ENCODE data around the gene SPACDR. TPM values are rescaled to one million over a fixed set of nuclear protein-coding genes. Genes with fewer than 3 reads are reported as not detected.

SPACDR gene
- total RNA-seq, 2 experiments from 2014 or later = 0.64 to 0.93 TPM

DNA sequence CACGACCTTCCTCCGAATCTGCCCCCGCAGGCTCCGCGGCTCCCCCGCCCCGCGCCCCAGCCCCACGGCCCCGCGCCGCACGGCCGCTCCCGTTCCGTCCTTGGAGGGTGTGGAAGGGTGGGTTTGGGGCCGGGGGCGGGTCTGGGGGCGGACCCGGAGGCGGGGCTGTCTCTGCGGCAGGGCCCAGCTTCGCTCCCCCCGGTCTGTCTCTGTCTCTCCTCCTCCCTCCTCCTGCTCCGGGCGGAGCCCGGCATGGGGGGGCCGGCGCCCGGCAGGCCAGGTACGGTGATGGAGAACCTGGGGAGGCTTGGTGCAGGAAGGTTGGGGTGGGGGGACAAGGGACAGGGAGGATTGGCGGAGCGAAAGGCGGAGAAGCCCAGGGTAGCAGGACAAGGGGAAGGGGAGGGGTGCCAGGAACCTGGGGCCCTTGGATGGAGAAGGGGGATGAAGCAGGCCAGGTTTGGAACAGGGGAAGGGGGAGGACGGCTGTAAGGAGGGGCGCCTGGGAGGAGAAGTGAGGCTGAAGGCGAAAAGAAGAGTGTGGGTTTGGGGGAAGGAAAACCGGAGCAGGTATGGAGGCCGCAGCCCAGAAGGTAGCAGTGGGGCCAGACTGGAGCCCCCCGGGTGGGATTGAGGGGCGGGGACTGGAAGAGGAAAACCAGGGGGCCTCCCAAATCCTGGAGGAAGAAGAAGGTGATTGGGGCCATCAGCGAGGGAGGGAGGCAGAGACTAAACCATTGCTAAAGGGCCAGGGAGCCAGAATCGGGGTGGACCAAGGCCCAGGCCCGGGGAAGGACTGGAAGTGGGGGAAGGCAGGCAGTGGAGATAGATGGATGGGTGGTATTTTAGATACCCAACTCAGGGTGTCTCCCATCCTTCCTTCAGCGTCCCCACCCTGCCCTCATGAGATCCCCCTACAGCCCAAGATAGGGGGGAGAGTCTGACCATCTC, 19.9 kb upstream of the SPACDR start, which contains the start of gene NYAP1:
Gene NYAP1, plus strand, starts transcription at position 206 of the 951 bp plus-strand sequence. CDS start 1,385 bp downstream, outside the sequence.
- H3K27me3 Mint-ChIP-seq = no peaks in the 10 kb centered on the region
- peaks cover 3% of the 10 kb centered on the region for H3K36me3 Mint-ChIP-seq (ENCODE audit: low read depth)
- H3K27ac Mint-ChIP-seq = peak within 1 kb of the TSS; percentile 64
- peak; percentile 41 to 89 (median 60) for DNase-seq
- Histone ChIP-seq H3K27ac (ENCODE audit: low read depth in 1 of 2, low read length in 2 of 2) (no peak within 1 kb of the TSS), H3K4me3 (ENCODE audit: low read length) (peak within 1 kb of the TSS; percentile 64), H3K27me3 (ENCODE audit: control insufficient read depth in 1 of 2, insufficient read depth in 2 of 2, low read length in 2 of 2) (no peaks in the 10 kb centered on the region), H3K9me3 (ENCODE audit: control insufficient read depth in 1 of 2, insufficient read depth in 1 of 2, low read length in 2 of 2) (no peaks in the 10 kb centered on the region), H3K4me1 (ENCODE audit: insufficient read depth, low read length) (peaks cover 41% of the 10 kb centered on the region), H3K36me3 (ENCODE audit: insufficient read depth, low read length) (no peaks in the 10 kb centered on the region)
- ATAC-seq (ENCODE audit: poor library complexity) = peak; percentile 41
- ChIA-PET POLR2A (interaction anchor here (0.8 to 1.9 kb wide), 5 partner anchors 55 to 128 kb away, joined by 4 to 9 read pairs (median 6); partner anchors contain the start of genes AGFG2, FBXO24, MOSPD3 and ZCWPW1), CTCF (interaction anchor here (1.2 to 3.0 kb wide), 3 partner anchors 9 to 29 kb away, joined by 3 to 16 read pairs (median 3); no protein-coding TSS in a partner anchor)
- intact Hi-C loops (cut with DNase I, micrococcal nuclease) = loop anchor here (1.0 to 5.0 kb wide), 6 partner anchors 15 to 208 kb away; partner anchors contain the start of genes AGFG2 (in 1 of the 2) and GIGYF1 (in 1 of the 2)
- no peaks in the 10 kb centered on the region for H3K9me3 Mint-ChIP-seq
- H3K4me1 Mint-ChIP-seq (ENCODE audit: low read depth) = peaks cover 29% of the 10 kb centered on the region
- TF ChIP-seq, protein P1, sequence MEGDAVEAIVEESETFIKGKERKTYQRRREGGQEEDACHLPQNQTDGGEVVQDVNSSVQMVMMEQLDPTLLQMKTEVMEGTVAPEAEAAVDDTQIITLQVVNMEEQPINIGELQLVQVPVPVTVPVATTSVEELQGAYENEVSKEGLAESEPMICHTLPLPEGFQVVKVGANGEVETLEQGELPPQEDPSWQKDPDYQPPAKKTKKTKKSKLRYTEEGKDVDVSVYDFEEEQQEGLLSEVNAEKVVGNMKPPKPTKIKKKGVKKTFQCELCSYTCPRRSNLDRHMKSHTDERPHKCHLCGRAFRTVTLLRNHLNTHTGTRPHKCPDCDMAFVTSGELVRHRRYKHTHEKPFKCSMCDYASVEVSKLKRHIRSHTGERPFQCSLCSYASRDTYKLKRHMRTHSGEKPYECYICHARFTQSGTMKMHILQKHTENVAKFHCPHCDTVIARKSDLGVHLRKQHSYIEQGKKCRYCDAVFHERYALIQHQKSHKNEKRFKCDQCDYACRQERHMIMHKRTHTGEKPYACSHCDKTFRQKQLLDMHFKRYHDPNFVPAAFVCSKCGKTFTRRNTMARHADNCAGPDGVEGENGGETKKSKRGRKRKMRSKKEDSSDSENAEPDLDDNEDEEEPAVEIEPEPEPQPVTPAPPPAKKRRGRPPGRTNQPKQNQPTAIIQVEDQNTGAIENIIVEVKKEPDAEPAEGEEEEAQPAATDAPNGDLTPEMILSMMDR (IDR thresholded peaks at IDR 0.05) = no peak
- H3K4me3 Mint-ChIP-seq = peak within 1 kb of the TSS; percentile 90

GRCh38 chr7:100483090-100483721, 19.1 kb upstream of the SPACDR start:
- H3K9me3 Mint-ChIP-seq = no peaks in the 10 kb centered on the region
- Histone ChIP-seq H3K4me1 (ENCODE audit: insufficient read depth, low read length) (peaks cover 40% of the 10 kb centered on the region), H3K36me3 (ENCODE audit: insufficient read depth, low read length) (no peaks in the 10 kb centered on the region), H3K9me3 (ENCODE audit: control insufficient read depth in 1 of 2, insufficient read depth in 1 of 2, low read length in 2 of 2) (no peaks in the 10 kb centered on the region), H3K27ac (ENCODE audit: low read depth in 1 of 2, low read length in 2 of 2) (no peak overlapping the region), H3K4me3 (ENCODE audit: low read length) (peak overlapping the region; percentile 64), H3K27me3 (ENCODE audit: control insufficient read depth in 1 of 2, insufficient read depth in 2 of 2, low read length in 2 of 2) (no peaks in the 10 kb centered on the region)
- DNase-seq (peak; percentile 58 to 92 (median 81)), ATAC-seq (ENCODE audit: poor library complexity) (peak; percentile 62)
- POLR2A ChIA-PET = interaction anchor here (0.8 to 1.9 kb wide), 5 partner anchors 55 to 129 kb away, joined by 4 to 9 read pairs (median 6); partner anchors contain the start of genes AGFG2, FBXO24, MOSPD3 and ZCWPW1
- no peaks in the 10 kb centered on the region for H3K27me3 Mint-ChIP-seq
- peak overlapping the region; percentile 90 for H3K4me3 Mint-ChIP-seq
- intact Hi-C loops (cut with DNase I, micrococcal nuclease) = loop anchor here (1.0 to 5.0 kb wide), 6 partner anchors 14 to 209 kb away; partner anchors contain the start of genes AGFG2 (in 1 of the 2) and GIGYF1 (in 1 of the 2)
- peak overlapping the region; percentile 64 for H3K27ac Mint-ChIP-seq
- CTCF ChIA-PET = interaction anchor here (0.8 to 3.0 kb wide), 12 partner anchors 10 to 102 kb away, joined by 3 to 16 read pairs (median 3); no protein-coding TSS in a partner anchor
- TF ChIP-seq, protein P1 (IDR thresholded peaks at IDR 0.05) = peak; percentile 90
- peaks cover 31% of the 10 kb centered on the region for H3K4me1 Mint-ChIP-seq (ENCODE audit: low read depth)
- peaks cover 5% of the 10 kb centered on the region for H3K36me3 Mint-ChIP-seq (ENCODE audit: low read depth)

- H3K4me3 ChIP-seq (ENCODE audit: low read length) = peak overlapping the region; percentile 64
- Mint-ChIP-seq H3K4me1 (ENCODE audit: low read depth) (peaks cover 31% of the 10 kb centered on the region), H3K27me3 (no peaks in the 10 kb centered on the region), H3K36me3 (ENCODE audit: low read depth) (peaks cover 5% of the 10 kb centered on the region), H3K9me3 (no peaks in the 10 kb centered on the region), H3K4me3 (peak overlapping the region; percentile 90), H3K27ac (peak overlapping the region; percentile 64)
- no peak overlapping the region for H3K27ac ChIP-seq (ENCODE audit: low read depth in 1 of 2, low read length in 2 of 2)
- H3K4me1 ChIP-seq (ENCODE audit: insufficient read depth, low read length) = peaks cover 40% of the 10 kb centered on the region
- POLR2A ChIA-PET = interaction anchor here (1.4 to 1.9 kb wide), 4 partner anchors 55 to 129 kb away, joined by 4 to 9 read pairs (median 6); partner anchors contain the start of genes AGFG2, MOSPD3 and ZCWPW1
- no peaks in the 10 kb centered on the region for H3K36me3 ChIP-seq (ENCODE audit: insufficient read depth, low read length)
- H3K27me3 ChIP-seq (ENCODE audit: control insufficient read depth in 1 of 2, insufficient read depth in 2 of 2, low read length in 2 of 2) = no peaks in the 10 kb centered on the region
- CTCF ChIA-PET = interaction anchor here (0.8 to 3.0 kb wide), 11 partner anchors 12 to 102 kb away, joined by 3 to 16 read pairs (median 3); no protein-coding TSS in a partner anchor
- no peak for ATAC-seq (ENCODE audit: poor library complexity)
- H3K9me3 ChIP-seq (ENCODE audit: control insufficient read depth in 1 of 2, insufficient read depth in 1 of 2, low read length in 2 of 2) = no peaks in the 10 kb centered on the region
- TF ChIP-seq, protein P1 (IDR thresholded peaks at IDR 0.05) = no peak
- intact Hi-C loops (cut with DNase I, micrococcal nuclease) = loop anchor here (1.0 to 5.0 kb wide), 6 partner anchors 13 to 210 kb away; partner anchors contain the start of genes AGFG2 (in 1 of the 2) and GIGYF1 (in 1 of the 2)
- DNase-seq = no peak
Measured at GRCh38 chr7:100482728-100483089, 18.6 kb upstream of the SPACDR start.

All from CD4-positive, alpha-beta T cell (primary cell).